Rectal smooth muscle tissue (tissue), 1 donor: ENCODE data around the gene CXCL3.
"Not testable (repeated sequence)": the region's sequence is repeated elsewhere in the genome, so short reads cannot be mapped to it uniquely, and the experiment has no call there.

Experiments
- H3K27ac ChIP-seq: one replicate; pipeline ENCODE4 v1.7.0; 2013; ENCODE audit warnings: low read depth, low read length, inconsistent platforms
- H3K27me3 ChIP-seq: one replicate; pipeline ENCODE4 v1.7.0; 2013; ENCODE audit warnings: low read length; ENCODE audit not compliant: control insufficient read depth, insufficient read depth
- H3K36me3 ChIP-seq: one replicate; pipeline ENCODE4 v1.7.0; 2013; ENCODE audit warnings: low read length; ENCODE audit not compliant: control insufficient read depth, insufficient read depth
- H3K4me1 ChIP-seq: one replicate; pipeline ENCODE4 v1.7.0; 2013; ENCODE audit warnings: low read length; ENCODE audit not compliant: control insufficient read depth, insufficient read depth
- H3K4me3 ChIP-seq: one replicate; pipeline ENCODE4 v1.7.0; 2013; ENCODE audit warnings: low read length
- H3K9ac ChIP-seq: one replicate; pipeline ENCODE4 v1.7.0; 2013; ENCODE audit warnings: low read length

The CXCL3 gene

DNA sequence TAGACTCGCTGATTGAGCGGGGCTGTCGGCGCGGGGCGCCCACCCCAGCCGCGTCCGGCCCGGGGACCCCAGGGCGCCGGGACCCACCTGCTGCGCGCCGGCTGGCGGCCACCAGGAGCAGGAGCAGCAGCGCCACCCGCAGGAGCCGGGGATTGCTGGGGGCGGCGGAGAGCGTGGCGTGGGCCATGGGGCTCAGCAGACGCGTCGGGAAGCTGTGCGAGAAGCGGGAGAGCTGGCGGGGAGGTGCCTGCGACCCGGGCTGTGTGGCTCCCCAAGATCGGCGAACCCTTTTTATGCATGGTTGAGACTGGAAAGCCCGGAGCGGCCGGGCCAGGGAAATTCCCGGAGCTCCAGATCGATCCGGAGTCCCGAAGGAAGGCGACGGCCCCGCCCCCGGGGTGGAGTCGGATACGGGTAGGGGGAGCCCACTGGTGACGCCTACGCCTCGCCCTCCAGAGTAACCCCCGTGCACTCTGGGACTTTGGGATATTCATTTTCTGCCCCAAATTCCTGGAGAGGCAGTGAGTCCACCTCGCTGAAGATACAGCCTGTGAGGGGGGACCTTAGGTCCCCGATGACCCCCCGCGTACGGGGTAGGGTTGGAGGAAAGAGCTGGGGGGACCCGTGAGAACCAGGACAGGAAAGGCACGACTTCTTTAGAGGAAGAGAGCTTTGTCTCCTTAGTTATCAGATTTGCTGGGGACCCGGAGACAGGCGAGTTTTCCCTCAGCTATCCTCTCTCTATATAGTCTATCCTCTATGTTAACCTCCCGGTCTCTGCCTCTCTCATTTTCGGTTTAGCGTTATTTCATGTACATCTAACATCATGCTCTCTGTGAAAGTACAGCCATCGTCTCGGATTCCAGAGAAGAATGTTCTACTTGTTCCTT lies at the start of gene CXCL3:
Gene CXCL3, minus strand, starts transcription at position 265 of the 890 bp plus-strand sequence. Its CDS starts 78 bp downstream, at position 187.
- no peaks in the 10 kb centered on the region for H3K27me3 ChIP-seq
- H3K4me3 ChIP-seq: peak within 1 kb of the TSS; percentile 90
- H3K36me3 ChIP-seq: no peaks in the 10 kb centered on the region
- H3K9ac ChIP-seq: peak within 1 kb of the TSS; percentile 69
- no peak within 1 kb of the TSS for H3K27ac ChIP-seq
- no peaks in the 10 kb centered on the region for H3K4me1 ChIP-seq

DNA sequence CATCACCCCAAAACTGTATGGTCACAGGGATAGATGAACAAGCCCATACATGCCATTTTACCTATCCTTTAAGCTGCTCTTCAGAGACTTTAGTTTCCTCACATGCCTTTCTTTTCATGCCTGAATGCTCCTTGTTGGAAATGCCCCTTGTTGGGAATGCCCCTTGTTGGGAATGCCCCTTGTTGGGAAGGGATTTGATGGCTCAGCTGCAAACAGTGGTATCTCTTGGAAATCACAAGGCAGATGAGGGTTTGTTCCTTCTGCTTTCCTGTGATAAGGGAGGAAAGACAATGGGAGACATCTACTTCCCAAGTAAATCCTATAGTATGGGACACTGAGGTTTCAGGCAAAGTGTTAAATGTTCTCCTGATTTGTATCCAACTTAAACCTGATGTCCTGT lies 49.0 kb upstream of the CXCL3 start:
- H3K4me1 ChIP-seq: no peaks in the 10 kb centered on the region
- H3K27me3 ChIP-seq: no peaks in the 10 kb centered on the region
- no peak overlapping the region for H3K4me3 ChIP-seq
- no peak overlapping the region for H3K9ac ChIP-seq
- H3K27ac ChIP-seq: no peak overlapping the region
- H3K36me3 ChIP-seq: no peaks in the 10 kb centered on the region

DNA sequence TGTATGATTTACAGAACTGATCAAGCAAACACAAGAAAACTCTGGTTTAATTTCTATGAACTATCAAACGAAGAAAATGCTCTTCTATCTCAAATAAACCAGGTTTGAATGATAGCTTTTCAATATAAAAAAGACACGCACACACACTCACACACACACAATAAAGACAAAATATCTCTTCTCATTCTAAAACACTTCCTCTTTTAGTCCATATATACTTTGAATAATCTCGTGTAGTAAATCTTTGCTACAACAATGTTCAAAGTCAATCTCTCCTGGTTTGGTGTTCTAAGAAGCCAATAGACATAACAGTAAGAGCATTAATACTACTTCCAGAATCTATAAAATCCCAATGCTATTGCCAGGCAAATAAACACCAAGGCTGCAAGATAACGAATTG lies 47.2 kb upstream of the CXCL3 start:
- H3K27me3 ChIP-seq: no peaks in the 10 kb centered on the region
- H3K9ac ChIP-seq: no peak overlapping the region
- no peaks in the 10 kb centered on the region for H3K4me1 ChIP-seq
- H3K27ac ChIP-seq: no peak overlapping the region
- no peak overlapping the region for H3K4me3 ChIP-seq
- no peaks in the 10 kb centered on the region for H3K36me3 ChIP-seq

DNA sequence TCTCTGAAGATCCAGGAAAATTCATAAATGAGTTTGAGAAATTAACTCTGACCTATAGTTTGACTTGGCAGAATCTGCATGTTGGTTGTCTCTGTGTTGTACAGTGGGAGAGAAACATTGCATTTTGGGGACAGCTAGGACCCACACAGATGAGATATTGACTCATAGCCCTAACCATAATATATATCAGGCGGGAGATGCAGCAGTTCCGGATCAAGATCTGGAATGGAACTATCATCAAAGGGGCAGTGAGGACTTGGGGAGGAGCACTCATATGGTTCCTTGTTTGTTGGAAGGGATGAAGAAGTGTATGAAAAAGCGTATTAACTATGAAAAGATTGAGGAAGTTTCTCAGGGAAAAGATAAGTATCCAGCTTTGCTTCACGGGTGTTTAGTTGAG lies 46.5 kb upstream of the CXCL3 start:
- Histone ChIP-seq H3K4me1 (no peaks in the 10 kb centered on the region), H3K36me3 (no peaks in the 10 kb centered on the region), H3K27ac (no peak overlapping the region), H3K4me3 (no peak overlapping the region), H3K9ac (no peak overlapping the region), H3K27me3 (no peaks in the 10 kb centered on the region)

DNA sequence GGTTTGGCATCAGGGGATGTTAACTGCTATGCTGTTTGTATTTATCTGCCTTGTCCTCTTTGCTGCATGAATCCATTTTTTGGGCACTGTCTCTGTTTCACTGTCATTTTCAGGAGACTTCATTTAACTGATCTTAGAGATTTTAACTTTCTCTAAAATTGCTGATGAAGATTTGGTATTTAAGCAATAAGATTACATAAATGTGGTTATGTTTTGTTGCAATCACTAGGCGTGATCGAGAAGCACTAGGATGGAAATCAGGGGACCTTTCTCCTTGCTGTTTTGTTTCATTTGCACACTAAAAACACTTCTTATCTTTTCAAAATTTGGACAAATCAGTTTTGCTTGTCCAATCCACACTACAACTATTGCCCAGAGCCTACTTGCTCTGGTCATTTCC lies 45.1 kb upstream of the CXCL3 start:
- Histone ChIP-seq H3K9ac (no peak overlapping the region), H3K27me3 (no peaks in the 10 kb centered on the region), H3K4me1 (no peaks in the 10 kb centered on the region), H3K4me3 (no peak overlapping the region), H3K36me3 (no peaks in the 10 kb centered on the region), H3K27ac (no peak overlapping the region)

DNA sequence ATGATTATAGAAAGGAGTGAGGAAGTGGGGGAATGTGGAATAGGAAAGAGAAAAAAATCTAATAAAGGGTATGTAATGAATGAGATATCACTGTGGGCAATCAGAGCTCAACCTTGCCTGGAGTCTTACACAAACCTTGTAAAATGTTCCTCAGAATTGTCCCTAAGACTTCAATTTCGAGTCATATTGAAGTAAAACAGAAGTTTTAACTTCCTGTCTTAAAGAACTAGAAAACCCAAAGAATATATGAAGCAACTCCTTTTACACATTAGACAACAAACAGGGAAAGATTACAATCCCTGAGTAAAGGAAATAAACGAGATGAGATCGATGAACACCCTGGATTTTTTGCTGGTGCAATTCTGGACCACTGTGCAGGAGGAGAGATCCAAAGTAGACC lies 42.5 kb upstream of the CXCL3 start:
- no peaks in the 10 kb centered on the region for H3K36me3 ChIP-seq
- no peaks in the 10 kb centered on the region for H3K4me1 ChIP-seq
- H3K27ac ChIP-seq: no peak overlapping the region
- no peak overlapping the region for H3K9ac ChIP-seq
- H3K4me3 ChIP-seq: no peak overlapping the region
- no peaks in the 10 kb centered on the region for H3K27me3 ChIP-seq

DNA sequence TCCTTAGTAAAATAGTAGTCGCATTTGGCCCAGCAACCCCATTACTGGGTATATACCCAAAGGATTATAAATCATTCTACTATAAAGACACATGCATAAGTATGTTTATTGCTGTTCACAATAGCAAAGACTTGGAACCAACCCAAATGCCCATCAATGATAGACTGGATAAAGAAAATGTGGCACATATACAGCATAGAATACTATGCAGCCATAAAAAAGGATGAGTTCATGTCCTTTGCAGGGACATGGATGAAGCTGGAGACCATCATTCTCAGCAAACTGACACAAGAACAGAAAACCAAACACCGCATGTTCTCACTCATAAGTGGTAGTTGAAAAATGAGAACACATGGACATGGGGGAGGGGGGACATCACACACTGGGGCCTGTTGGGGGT lies 41.9 kb upstream of the CXCL3 start:
- H3K27me3 ChIP-seq, H3K27ac ChIP-seq, H3K4me1 ChIP-seq, H3K9ac ChIP-seq, H3K36me3 ChIP-seq, H3K4me3 ChIP-seq: not testable (repeated sequence)

DNA sequence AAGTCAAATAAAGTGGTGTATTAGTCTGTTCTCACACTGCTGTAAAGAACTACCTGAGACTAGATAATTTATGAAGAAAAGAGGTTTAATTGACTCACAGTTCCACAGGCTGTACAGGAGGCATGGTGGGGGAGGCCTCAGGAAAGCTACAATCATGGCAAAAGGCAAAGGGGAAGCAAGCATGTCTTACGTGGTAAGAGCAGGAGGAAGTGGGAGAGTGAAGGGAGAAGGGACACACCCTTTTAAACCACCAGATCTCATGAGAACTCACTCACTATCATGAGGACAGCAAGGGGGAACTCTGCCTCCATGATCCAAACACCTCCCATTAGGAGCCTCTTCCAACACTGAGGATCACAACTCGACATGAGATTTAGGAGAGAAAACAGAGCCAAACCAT lies 40.5 kb upstream of the CXCL3 start:
- H3K27me3 ChIP-seq, H3K27ac ChIP-seq, H3K9ac ChIP-seq, H3K36me3 ChIP-seq, H3K4me3 ChIP-seq, H3K4me1 ChIP-seq: not testable (repeated sequence)

DNA sequence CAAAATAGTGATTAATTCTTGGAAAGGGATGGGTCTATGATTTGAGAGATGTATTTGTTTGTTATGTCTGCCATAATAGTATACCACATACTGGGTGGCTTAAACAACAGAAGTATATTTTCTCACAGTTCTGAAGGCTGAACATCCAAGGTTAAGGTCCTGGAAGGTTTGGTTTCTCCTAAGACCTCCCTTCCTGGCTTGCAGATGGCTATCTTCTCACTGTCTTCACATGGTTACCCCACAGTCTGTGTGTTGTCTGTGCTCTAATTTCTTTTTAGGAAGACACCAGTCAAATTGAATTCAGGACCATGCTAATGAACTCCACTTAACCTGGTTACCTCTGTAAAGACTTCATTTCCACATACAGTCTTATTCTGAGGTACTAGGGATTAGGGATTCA lies 34.9 kb upstream of the CXCL3 start:
- Histone ChIP-seq H3K27me3 (no peaks in the 10 kb centered on the region), H3K36me3 (no peaks in the 10 kb centered on the region), H3K9ac (no peak overlapping the region), H3K4me1 (no peaks in the 10 kb centered on the region), H3K4me3 (no peak overlapping the region), H3K27ac (no peak overlapping the region)

DNA sequence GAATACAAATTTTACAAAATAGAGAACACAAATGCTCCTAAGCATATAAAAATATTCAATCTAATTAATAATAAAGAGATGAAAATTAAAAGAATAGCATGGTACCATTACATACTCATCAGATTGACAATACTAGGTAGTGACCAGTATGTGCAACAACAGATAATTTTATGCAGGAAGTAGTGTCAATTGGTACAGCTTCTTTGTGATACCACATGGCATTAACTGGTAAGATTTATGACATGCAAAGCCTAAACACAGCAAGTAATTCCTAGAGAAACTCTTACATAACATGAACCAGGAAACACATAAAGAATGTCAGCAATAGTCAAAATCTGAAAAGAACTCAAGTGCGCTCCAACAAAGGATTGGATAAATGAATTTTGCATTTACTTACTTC lies 34.2 kb upstream of the CXCL3 start:
- Histone ChIP-seq H3K4me1 (no peaks in the 10 kb centered on the region), H3K4me3 (no peak overlapping the region), H3K9ac (no peak overlapping the region), H3K27ac (no peak overlapping the region), H3K27me3 (no peaks in the 10 kb centered on the region), H3K36me3 (no peaks in the 10 kb centered on the region)

DNA sequence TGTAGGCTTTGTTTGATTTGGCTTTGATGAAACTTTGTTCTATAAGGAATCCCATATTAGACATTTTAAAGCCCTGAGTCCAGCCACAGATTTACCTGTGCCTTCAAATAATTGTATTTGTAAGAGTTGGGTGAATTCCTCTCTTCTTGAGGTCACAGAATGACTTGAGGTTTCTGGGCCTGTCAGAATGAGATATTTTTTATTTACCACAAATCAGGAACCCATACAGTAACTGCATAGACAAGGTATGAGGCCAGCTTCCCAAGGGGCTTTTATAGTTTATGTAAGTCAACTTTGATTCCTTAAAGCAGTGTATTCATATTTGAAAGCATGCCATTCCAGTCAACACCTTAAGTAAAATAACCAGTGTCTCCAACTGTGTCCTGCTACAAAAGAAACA lies 29.1 kb upstream of the CXCL3 start:
- no peaks in the 10 kb centered on the region for H3K4me1 ChIP-seq
- no peak overlapping the region for H3K4me3 ChIP-seq
- no peak overlapping the region for H3K27ac ChIP-seq
- H3K36me3 ChIP-seq: no peaks in the 10 kb centered on the region
- H3K27me3 ChIP-seq: no peaks in the 10 kb centered on the region
- H3K9ac ChIP-seq: no peak overlapping the region

DNA sequence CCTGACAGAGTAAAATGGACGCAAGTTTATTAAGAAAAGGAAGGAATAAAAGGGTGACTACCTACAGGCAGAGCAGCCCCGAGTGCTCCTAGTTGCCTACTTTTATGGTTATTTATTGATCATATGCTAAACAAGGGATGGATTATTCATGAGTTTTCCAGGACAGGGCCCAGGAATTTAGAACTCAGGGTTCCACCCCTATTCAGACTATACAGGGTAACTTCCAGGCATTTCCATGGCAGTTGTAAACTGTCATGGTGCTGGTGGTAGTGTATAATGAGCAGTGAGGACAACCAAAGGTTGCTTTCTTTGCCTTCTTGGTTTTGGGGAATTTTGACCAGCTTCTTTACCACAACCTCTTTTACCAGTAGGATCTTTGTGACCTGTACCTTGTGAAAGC lies 27.7 kb upstream of the CXCL3 start:
- Histone ChIP-seq H3K4me1 (no peaks in the 10 kb centered on the region), H3K4me3 (no peak overlapping the region), H3K9ac (no peak overlapping the region), H3K36me3 (no peaks in the 10 kb centered on the region), H3K27ac (no peak overlapping the region), H3K27me3 (no peaks in the 10 kb centered on the region)

DNA sequence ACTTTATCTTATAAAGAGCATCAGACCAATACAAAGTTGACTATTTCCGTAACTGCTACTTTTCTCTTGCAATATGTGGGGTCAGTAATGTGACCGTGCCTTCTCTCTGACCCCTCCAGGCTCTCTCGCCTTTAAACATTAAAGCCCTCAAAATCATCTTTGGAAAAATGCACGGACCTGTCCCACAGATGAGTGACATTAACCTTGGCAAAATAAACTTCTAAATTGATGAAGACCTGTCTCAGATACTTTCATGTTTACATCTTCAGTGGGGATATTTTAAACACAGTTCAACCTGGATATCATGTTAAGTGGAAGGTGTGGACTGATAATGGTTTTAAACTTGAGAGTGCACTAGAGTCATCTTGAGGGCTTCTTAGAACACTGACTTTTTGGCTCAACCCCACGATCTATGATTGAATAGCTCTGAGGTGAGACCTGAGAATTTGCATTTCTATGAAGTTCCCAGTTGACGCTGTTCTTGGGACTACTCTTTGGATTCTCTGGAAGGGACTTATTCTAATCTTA lies 26.7 kb upstream of the CXCL3 start:
- Histone ChIP-seq H3K27me3 (no peaks in the 10 kb centered on the region), H3K9ac (no peak overlapping the region), H3K27ac (no peak overlapping the region), H3K4me3 (no peak overlapping the region), H3K4me1 (no peaks in the 10 kb centered on the region), H3K36me3 (no peaks in the 10 kb centered on the region)
